Peyer's patch (tissue), 4 donors: Measurements from ENCODE around the gene EXOG. TPM values are rescaled to one million over a fixed set of nuclear protein-coding genes. Genes with fewer than 3 reads are reported as not detected.

Experiments used
- DNase-seq, 3 donors: peaks; one replicate each; pipeline ENCODE4 v3.0.0-alpha.2; 2017 to 2019
- H3K27ac ChIP-seq, 4 donors: fragments of 200-600 bp; sonication (generic); one replicate each; pipeline ENCODE4 v1.5.1; 2016 to 2019
- H3K27me3 ChIP-seq, 2 donors: fragments of 200-600 bp; sonication (generic); one replicate each; pipeline ENCODE4 v1.5.1; 2019
- H3K36me3 ChIP-seq, 3 donors: fragments of 200-600 bp; sonication (generic); one replicate each; pipeline ENCODE4 v1.5.1; 2016 to 2019
- H3K4me1 ChIP-seq, 4 donors: fragments of 200-600 bp; sonication (generic); one replicate each; pipeline ENCODE4 v1.5.1; 2016 to 2019
- H3K4me3 ChIP-seq, 4 donors: fragments of 200-600 bp; sonication (generic); 1 replicate in 3 of 4; 2 replicates in 1 of 4; pipeline ENCODE4 v1.5.1; 2016 to 2019; ENCODE audit warnings: mild to moderate bottlenecking in 1 of 4
- H3K9me3 ChIP-seq, 4 donors: fragments of 200-600 bp; sonication (generic); one replicate each; pipeline ENCODE4 v1.5.1; 2016 to 2019; ENCODE audit warnings: mild to moderate bottlenecking in 1 of 4
- CTCF ChIP-seq, 6 experiments: fragments of 450-650 bp in 4 of 6; fragments of 200-600 bp in 2 of 6; sonication (generic) in 1 of 6; IDR thresholded peaks; one replicate each; pipeline ENCODE4 v1.5.1; 2017 to 2019; ENCODE audit warnings: antibody characterized with exemption in 6 of 6, mild to moderate bottlenecking in 3 of 6, moderate library complexity in 1 of 6
- POLR2A ChIP-seq, 2 donors: fragments of 450-650 bp; IDR thresholded peaks; one replicate each; pipeline ENCODE4 v1.5.1; 2017; ENCODE audit warnings: antibody characterized with exemption in 2 of 2, mild to moderate bottlenecking in 2 of 2, moderate library complexity in 2 of 2
- total RNA-seq, 4 donors: library from RNA; depleted of rRNA; stranded (reverse); fragments of >200 nt; gene quantifications; one replicate each; pipeline ENCODE4 v1.1.0, GENCODE V29; 2016

Gene EXOG
- total RNA-seq, 4 donors from 2014 or later: 11.4 to 44.6 (median 17.2) TPM

GRCh38 chr3:38479431-38480092 lies 16.6 kb upstream of the EXOG start:
- no peak for TF ChIP-seq POLR2A (IDR thresholded peaks at IDR 0.05)
- TF ChIP-seq CTCF (IDR thresholded peaks at IDR 0.05): peak; percentile 36 to 89 (median 80)
- H3K36me3 ChIP-seq: peaks cover 0 to 48% (median 0%) of the 10 kb centered on the region in 3 donors
- no peaks in the 10 kb centered on the region for H3K9me3 ChIP-seq
- H3K4me1 ChIP-seq: no peaks in the 10 kb centered on the region
- no peaks in the 10 kb centered on the region for H3K27me3 ChIP-seq
- no peak overlapping the region for H3K27ac ChIP-seq
- peak in 2 of 3 donors; percentile 32 to 82 for DNase-seq
- no peak overlapping the region for H3K4me3 ChIP-seq

GRCh38 chr3:38480093-38480445 lies 16.1 kb upstream of the EXOG start:
- TF ChIP-seq POLR2A (IDR thresholded peaks at IDR 0.05) (no peak), CTCF (IDR thresholded peaks at IDR 0.05) (no peak)
- DNase-seq: no peak
- Histone ChIP-seq H3K4me3 (no peak overlapping the region), H3K4me1 (no peaks in the 10 kb centered on the region), H3K9me3 (no peaks in the 10 kb centered on the region), H3K27me3 (no peaks in the 10 kb centered on the region), H3K27ac (no peak overlapping the region), H3K36me3 (peaks cover 0 to 50% (median 0%) of the 10 kb centered on the region in 3 donors)

GRCh38 chr3:38480930-38481329 lies 15.2 kb upstream of the EXOG start:
- H3K4me3 ChIP-seq: no peak overlapping the region
- H3K4me1 ChIP-seq: no peaks in the 10 kb centered on the region
- no peaks in the 10 kb centered on the region for H3K9me3 ChIP-seq
- TF ChIP-seq POLR2A (IDR thresholded peaks at IDR 0.05): no peak
- TF ChIP-seq CTCF (IDR thresholded peaks at IDR 0.05): no peak
- H3K27ac ChIP-seq: no peak overlapping the region
- H3K27me3 ChIP-seq: no peaks in the 10 kb centered on the region
- H3K36me3 ChIP-seq: peaks cover 0 to 52% (median 0%) of the 10 kb centered on the region in 3 donors
- DNase-seq: no peak

GRCh38 chr3:38482951-38483350 lies 13.2 kb upstream of the EXOG start:
- Histone ChIP-seq H3K4me1 (no peaks in the 10 kb centered on the region), H3K27me3 (no peaks in the 10 kb centered on the region), H3K36me3 (peaks cover 0 to 52% (median 0%) of the 10 kb centered on the region in 3 donors), H3K27ac (no peak overlapping the region), H3K9me3 (no peaks in the 10 kb centered on the region), H3K4me3 (no peak overlapping the region)
- DNase-seq: no peak
- no peak for TF ChIP-seq CTCF (IDR thresholded peaks at IDR 0.05)

- Histone ChIP-seq H3K4me1 (no peaks in the 10 kb centered on the region), H3K27me3 (no peaks in the 10 kb centered on the region), H3K4me3 (no peak overlapping the region), H3K9me3 (no peaks in the 10 kb centered on the region), H3K27ac (no peak overlapping the region), H3K36me3 (peaks cover 0 to 18% (median 0%) of the 10 kb centered on the region in 3 donors)
- no peak for DNase-seq
- TF ChIP-seq CTCF (IDR thresholded peaks at IDR 0.05): no peak
Measured at GRCh38 chr3:38487323-38487722, 8.8 kb upstream of the EXOG start.

GRCh38 chr3:38488949-38489348 lies 7.2 kb upstream of the EXOG start:
- no peaks in the 10 kb centered on the region for H3K9me3 ChIP-seq
- H3K27ac ChIP-seq: no peak overlapping the region
- DNase-seq: no peak
- peaks cover 0 to 4% (median 0%) of the 10 kb centered on the region in 3 donors for H3K36me3 ChIP-seq
- H3K27me3 ChIP-seq: no peaks in the 10 kb centered on the region
- no peak overlapping the region for H3K4me3 ChIP-seq
- no peak for TF ChIP-seq CTCF (IDR thresholded peaks at IDR 0.05)
- TF ChIP-seq POLR2A (IDR thresholded peaks at IDR 0.05): no peak
- no peaks in the 10 kb centered on the region for H3K4me1 ChIP-seq
